Effector memory CD4-positive, alpha-beta T cell (primary cell): Measurements from ENCODE around the gene PLCL2.
"Not testable (repeated sequence)": the region's sequence is repeated elsewhere in the genome, so short reads cannot be mapped to it uniquely, and the experiment has no call there.

Source experiments
- DNase-seq, 3 donors: peaks; one replicate each; pipeline ENCODE4 v3.0.0-alpha.2; 2020
- H3K27ac ChIP-seq: 2 replicates; pipeline ENCODE4 v1.7.0; 2013; ENCODE audit warnings: mild to moderate bottlenecking, low read length, moderate library complexity; ENCODE audit not compliant: insufficient read depth, poor library complexity, severe bottlenecking
- H3K27me3 ChIP-seq: replicated peaks from 2 replicates; pipeline ENCODE4 v1.7.0; 2013; ENCODE audit warnings: mild to moderate bottlenecking, low read length; ENCODE audit not compliant: insufficient read depth, control insufficient read depth, poor library complexity, severe bottlenecking
- H3K36me3 ChIP-seq: 2 replicates; pipeline ENCODE4 v1.7.0; 2013; ENCODE audit warnings: mild to moderate bottlenecking, low read length, moderate library complexity; ENCODE audit not compliant: control insufficient read depth, insufficient read depth
- H3K4me1 ChIP-seq: 2 replicates; pipeline ENCODE4 v1.7.0; 2013; ENCODE audit warnings: low read length, mild to moderate bottlenecking; ENCODE audit not compliant: control insufficient read depth, insufficient read depth, poor library complexity, severe bottlenecking
- H3K4me3 ChIP-seq: 2 replicates; pipeline ENCODE4 v1.7.0; 2013; ENCODE audit warnings: low read length, low read depth, mild to moderate bottlenecking; ENCODE audit not compliant: insufficient read depth, poor library complexity, severe bottlenecking
- H3K9me3 ChIP-seq: 2 replicates; pipeline ENCODE4 v1.7.0; 2013; ENCODE audit warnings: mild to moderate bottlenecking, low read length, moderate library complexity; ENCODE audit not compliant: control insufficient read depth

The PLCL2 gene

DNA sequence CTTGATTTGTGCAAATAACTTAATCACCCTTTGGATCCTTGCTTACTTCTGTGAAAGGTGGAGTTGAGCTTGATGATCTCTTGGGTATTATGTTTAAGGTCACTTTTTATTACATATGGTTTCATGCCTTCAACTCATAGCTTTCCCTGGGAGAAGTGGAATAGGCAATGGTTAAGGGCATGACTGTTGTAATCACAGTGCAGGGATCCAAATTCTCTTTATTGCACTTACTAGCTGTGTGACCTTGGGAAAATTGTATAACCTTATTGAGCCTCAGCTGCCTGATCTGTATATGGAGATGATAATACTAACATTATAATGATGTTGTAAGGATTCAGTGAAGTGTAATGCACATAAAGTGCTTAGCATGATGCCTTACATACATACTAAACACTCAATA, 59.1 kb downstream of the PLCL2 start:
- Histone ChIP-seq H3K4me1 (peaks cover 25% of the 10 kb centered on the region), H3K9me3 (no peaks in the 10 kb centered on the region)

DNA sequence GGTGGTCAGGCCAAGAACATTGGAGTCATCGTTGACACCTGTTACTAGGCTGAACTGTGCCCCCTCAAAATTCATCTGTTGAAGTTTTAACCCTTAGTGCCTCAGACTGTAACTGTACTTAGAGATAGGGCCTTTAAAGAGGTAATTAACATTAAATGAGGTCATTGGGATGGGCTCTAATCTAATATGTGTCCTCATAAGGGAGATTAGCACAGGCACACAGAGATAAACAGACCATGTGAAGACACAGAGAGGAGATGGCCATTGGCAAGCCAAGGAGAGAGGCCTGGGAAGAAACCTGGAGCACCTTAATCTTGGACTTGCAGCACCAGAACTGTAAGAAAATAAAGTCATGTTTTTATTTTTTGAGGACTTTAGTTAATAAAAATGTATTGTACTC, 59.6 kb downstream of the PLCL2 start:
- H3K27ac ChIP-seq = no peak overlapping the region

More for the DNA sequence above, 59.1 kb downstream of the PLCL2 start:
- no peak for DNase-seq
- H3K36me3 ChIP-seq = no peaks in the 10 kb centered on the region
- no peaks in the 10 kb centered on the region for H3K27me3 ChIP-seq
- H3K4me3 ChIP-seq = no peak overlapping the region
- no peak overlapping the region for H3K27ac ChIP-seq

DNA sequence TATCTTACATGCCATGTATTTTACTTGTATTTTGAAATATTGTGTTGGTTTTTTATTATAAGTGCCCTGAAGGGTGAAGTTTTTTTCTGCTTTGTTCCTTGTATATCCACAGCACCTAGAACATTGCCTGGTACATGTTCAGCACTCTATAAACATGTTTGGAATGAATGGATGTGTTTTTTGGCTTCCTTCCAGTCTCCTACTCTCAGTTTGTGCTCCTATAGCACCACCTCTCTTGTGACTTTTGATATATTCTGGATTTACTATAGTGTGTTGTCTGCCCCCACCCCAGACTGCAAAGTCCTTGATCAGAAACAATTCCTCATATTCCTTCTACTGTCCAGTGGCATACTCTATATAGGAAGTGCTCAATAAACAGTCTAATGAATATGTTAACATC, 60.6 kb downstream of the PLCL2 start:
- Histone ChIP-seq H3K27ac (no peak overlapping the region), H3K9me3 (no peaks in the 10 kb centered on the region), H3K4me3 (no peak overlapping the region), H3K4me1 (peaks cover 25% of the 10 kb centered on the region), H3K27me3 (no peaks in the 10 kb centered on the region), H3K36me3 (no peaks in the 10 kb centered on the region)
- no peak for DNase-seq

More for the DNA sequence above, 59.6 kb downstream of the PLCL2 start:
- Histone ChIP-seq H3K27me3 (no peaks in the 10 kb centered on the region), H3K36me3 (no peaks in the 10 kb centered on the region), H3K9me3 (no peaks in the 10 kb centered on the region), H3K4me3 (no peak overlapping the region), H3K4me1 (peaks cover 25% of the 10 kb centered on the region)
- no peak for DNase-seq

DNA sequence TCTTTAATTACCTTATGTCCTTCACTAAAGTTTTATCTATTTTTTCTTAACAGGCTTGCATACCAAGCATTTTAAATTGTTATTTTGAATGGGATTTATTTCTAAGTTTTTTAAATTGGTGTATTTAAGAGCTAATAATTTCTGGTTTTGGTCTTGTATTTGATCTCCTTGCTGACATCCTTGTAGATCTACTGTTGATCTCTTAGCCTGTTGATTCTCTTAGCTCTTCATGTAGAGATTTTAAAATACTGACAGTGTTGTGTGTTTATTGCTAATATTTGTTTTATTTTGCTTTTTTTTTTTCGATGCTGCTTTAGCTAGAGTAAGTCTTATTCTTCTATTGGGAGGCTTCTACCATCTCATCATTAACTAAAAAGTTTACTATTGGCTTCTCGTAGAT, 65.5 kb downstream of the PLCL2 start:
- DNase-seq = no peak
- no peaks in the 10 kb centered on the region for H3K36me3 ChIP-seq
- H3K27ac ChIP-seq = no peak overlapping the region
- H3K4me1 ChIP-seq = peaks cover 5% of the 10 kb centered on the region
- H3K9me3 ChIP-seq = no peaks in the 10 kb centered on the region
- H3K4me3 ChIP-seq = no peak overlapping the region
- H3K27me3 ChIP-seq = no peaks in the 10 kb centered on the region

DNA sequence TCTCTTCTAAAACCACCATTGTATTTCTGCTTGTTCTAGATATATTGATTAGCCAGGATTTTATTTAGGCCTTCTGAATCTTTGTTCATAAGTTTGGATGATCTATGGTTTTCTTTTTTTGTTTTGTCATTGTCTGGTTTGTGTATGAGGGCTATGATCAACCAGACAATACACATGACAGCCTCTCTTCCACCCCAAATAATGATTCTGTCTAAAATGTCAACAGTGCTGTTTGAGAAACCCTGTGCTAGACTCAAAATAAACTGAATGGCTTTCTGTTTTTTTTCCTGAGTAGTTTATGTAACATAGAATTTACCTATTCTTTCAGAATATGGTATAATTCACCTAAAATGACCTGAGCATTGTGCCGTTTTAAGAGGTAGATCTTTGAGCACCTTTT, 66.1 kb downstream of the PLCL2 start:
- peaks cover 5% of the 10 kb centered on the region for H3K4me1 ChIP-seq

DNA sequence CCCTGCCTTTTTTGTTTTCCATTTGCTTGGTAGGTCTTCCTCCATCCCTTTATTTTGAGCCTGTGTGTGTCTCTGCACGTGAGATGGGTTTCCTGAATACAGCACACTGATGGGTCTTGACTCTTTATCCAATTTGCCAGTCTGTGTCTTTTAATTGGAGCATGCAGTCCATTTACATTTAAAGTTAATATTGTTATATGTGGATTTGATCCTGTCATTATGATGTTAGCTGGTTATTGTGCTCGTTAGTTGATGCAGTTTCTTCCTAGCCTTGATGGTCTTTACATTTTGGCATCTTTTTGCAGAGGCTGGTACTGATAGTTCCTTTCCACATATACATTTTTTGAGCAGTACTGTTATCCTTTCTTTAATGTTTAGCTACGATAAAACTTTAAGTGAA, 73.1 kb downstream of the PLCL2 start:
- not testable (repeated sequence) for H3K27me3 ChIP-seq, H3K9me3 ChIP-seq, H3K4me1 ChIP-seq, H3K4me3 ChIP-seq, H3K36me3 ChIP-seq, H3K27ac ChIP-seq, DNase-seq

More for the DNA sequence above, 66.1 kb downstream of the PLCL2 start:
- Histone ChIP-seq H3K27ac (no peak overlapping the region), H3K4me3 (no peak overlapping the region), H3K27me3 (no peaks in the 10 kb centered on the region), H3K36me3 (no peaks in the 10 kb centered on the region), H3K9me3 (no peaks in the 10 kb centered on the region)
- DNase-seq = no peak

DNA sequence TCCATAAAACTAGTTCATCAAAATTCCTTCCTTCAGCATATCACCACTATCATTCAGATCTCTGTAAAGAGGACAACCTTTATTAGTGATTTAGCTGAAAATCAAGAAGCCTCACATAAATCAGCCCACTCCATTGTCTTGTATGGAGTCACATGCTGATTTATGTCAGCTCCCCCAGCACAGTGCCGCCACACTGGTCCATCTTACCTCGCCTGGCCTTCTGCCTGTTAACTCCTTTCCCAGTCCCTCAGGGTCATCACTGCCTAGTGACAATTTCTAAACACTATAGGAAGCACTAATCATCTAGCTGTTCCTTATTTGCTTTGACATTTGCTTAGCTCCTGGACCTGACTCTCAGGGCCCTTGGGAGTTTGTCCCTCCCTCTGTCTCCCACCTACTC, 75.4 kb downstream of the PLCL2 start:
- no peaks in the 10 kb centered on the region for H3K36me3 ChIP-seq
- H3K27ac ChIP-seq = no peak overlapping the region
- no peak for DNase-seq
- H3K27me3 ChIP-seq = no peaks in the 10 kb centered on the region
- H3K9me3 ChIP-seq = no peaks in the 10 kb centered on the region
- H3K4me1 ChIP-seq = peaks cover 3% of the 10 kb centered on the region
- H3K4me3 ChIP-seq = no peak overlapping the region

DNA sequence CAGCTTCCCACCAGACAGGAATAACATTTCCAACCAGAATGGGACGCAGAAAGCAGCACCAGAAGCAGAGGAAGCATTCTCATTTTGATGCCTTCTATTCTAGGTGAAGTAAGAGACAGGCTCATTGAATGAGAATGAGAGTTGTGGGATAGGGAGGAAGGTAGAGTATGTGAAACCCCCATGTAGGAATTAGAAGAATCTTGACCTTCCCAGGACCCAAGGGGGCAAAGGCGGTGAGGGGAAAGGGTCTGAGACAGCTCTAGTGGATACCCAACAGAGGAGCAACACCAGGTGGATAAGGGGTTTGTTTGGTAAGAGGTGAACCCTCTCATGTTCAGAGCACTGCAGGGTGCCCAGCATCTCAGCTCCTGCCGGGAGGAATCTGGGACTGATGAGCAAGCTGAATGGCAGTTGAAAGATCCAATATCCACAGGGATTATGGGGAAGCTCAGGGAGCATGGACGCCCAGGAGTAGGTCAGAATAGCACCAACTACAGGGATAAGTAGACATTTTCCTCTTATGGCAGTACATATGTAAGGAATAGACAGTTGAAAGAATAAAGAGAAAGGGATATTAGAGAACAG, 77.0 kb downstream of the PLCL2 start:
- no peaks in the 10 kb centered on the region for H3K36me3 ChIP-seq
- peaks cover 3% of the 10 kb centered on the region for H3K4me1 ChIP-seq
- no peaks in the 10 kb centered on the region for H3K27me3 ChIP-seq
- DNase-seq = no peak
- H3K27ac ChIP-seq = no peak overlapping the region
- H3K4me3 ChIP-seq = no peak overlapping the region
- H3K9me3 ChIP-seq = no peaks in the 10 kb centered on the region

DNA sequence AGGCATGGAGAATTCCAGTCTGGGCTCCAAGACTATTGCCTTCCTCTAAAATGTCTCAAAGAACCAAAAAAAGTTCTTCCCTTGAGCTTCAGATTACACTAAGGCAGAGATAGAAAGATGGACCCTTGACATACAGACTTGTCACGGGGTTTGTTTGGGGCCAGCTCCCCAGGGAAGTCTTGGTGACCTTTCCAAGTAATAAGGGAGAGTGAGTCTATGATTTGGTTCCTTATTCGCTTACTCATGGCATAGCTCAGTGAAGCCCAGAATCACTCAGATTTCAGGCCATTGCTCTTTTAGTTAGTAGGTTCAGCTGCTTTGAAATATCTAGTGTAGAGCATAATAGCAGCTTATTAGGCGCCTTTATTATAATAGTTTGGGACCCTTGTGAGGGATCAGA, 90.3 kb downstream of the PLCL2 start:
- H3K27ac ChIP-seq = no peak overlapping the region
- no peaks in the 10 kb centered on the region for H3K27me3 ChIP-seq
- DNase-seq = no peak
- no peak overlapping the region for H3K4me3 ChIP-seq
- H3K4me1 ChIP-seq = no peaks in the 10 kb centered on the region
- no peaks in the 10 kb centered on the region for H3K36me3 ChIP-seq
- H3K9me3 ChIP-seq = no peaks in the 10 kb centered on the region

DNA sequence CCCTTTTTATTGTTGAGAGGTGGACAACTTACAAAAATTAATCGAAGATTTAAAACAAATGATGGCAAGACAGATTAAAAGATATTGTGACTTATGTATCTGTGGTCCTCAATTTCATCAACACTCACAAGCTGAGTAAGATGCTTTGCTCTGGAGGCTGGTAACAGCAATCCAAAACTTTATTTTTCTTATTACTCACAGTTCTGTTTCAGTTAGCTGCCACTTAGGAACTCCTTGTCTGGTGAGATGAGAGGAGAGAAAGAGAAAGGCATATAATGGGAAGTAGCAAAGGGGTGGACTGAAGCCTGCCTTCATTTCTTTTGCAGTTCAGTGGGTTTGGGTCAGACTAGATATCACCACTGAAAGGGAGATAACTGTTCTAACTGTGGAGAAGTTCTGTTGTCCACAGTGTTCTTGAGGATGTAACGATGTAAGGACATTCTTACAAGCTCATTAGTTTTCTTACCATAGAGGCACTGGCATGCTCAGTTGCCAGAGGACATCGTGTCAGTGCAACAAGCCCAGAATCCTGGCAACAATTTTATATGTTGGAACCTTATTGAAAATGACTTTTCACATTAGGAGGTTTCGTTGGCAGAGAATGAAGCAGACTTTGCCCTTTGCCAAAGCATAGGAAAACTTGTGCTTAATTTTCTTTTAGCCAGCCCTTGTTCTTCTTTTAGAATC, 93.6 kb downstream of the PLCL2 start:
- Histone ChIP-seq H3K27ac (no peak overlapping the region), H3K4me3 (no peak overlapping the region), H3K4me1 (no peaks in the 10 kb centered on the region), H3K36me3 (no peaks in the 10 kb centered on the region), H3K27me3 (no peaks in the 10 kb centered on the region), H3K9me3 (no peaks in the 10 kb centered on the region)
- no peak for DNase-seq
